NCI-H226 (cell line): ENCODE measurements around the gene PYDC2.
"Not testable (repeated sequence)": the region's sequence is repeated elsewhere in the genome, so short reads cannot be mapped to it uniquely, and the experiment has no call there.

Experiments used
- DNase-seq: peaks from one replicate; pipeline ENCODE4 v3.0.0-alpha.2; 2015

PYDC2 gene

DNA sequence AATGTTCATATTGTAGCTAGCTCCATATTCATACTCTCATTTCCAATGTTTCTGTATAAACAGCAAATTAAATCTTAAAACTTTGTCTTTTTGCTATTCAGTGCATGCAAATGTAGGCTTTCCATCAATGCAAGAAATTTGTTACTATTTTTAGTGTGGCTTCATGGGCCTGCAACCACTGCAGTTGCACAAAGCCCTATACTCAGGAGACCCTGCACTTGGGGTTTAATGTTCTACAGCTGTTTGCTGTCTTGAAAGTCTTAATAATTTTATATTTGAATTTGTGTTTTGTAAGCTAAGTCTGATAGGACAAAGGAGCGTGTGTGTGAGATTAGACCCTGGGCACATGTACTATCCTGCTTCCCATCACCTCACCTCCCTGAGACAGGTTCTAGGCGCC lies 9.6 kb downstream of the PYDC2 start:
- no peak for DNase-seq

DNA sequence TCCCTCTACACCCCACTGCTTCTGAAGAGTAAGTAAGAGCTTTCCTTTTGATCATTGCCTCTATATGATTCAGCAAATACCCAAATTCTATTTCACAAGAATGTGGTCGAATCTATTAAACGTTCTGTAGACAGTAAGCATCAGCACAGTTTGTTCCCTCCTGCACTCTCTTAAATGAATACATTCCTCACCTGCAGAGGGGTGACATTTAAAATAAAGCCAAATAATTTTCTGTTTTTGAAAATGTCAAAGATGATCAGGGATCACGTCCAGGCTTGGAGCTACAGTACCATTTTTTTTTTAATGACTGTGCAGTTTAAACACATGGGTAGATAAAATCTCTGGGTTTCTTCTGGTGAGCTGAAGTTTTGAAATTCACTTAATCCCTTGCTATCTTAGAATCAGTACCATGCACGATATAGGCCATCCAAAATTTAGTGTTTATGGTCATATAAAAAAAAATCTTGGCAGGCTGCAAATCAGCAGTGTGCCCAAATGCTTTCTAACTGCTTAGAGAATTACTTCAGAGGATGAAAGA lies 12.8 kb downstream of the PYDC2 start:
- DNase-seq = no peak

DNA sequence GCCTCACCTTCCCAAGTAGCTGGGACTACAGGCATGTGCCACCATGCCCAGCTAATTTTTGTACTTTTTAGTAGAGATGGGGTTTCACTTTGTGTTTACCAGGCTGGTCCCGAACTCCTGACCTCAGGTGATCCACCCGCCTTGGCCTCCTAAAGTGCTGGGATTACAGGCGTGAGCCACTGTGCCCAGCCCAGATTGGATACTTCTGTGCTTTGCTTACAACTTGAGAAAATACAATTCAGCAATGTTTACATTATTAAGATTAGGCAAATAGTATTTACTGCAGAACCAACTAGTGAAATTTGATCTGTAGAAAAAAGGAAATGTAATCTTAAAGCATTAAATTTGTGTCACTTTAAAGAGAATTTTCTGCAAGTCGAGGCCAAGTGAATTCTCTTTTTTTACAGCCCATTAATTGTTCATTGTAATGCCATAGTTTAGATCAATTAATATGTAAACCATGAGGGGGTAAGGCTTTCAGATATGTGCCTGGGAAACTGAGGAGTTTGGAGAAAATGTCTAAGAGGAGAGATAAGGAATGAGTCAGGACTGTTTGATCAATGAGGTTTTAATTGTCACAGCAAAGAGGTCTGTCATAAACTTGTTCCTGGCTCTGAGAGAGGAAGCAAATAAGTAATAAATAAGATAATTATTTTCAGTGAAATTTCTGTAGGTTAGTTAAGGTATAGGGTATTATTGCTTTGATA lies 15.3 kb downstream of the PYDC2 start:
- no peak for DNase-seq

DNA sequence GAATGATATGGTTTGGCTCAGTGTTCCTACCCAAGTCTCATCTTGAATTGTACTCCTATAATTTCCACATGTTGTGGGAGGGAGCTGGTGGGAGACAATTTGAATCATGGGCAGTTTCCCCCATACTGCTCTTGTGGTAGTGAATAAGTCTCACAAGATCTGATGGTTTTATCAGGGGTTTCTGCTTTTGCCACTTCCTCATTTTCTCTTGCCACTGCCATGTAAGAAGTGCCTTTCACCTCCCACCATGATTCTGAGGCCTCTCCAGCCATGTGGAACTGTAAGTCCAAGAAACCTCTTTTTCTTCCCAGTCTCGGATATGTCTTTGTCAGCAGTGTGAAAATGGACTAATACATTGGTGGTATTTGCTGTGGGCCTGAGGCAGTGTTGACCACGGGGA lies 23.0 kb downstream of the PYDC2 start:
- not testable (repeated sequence) for DNase-seq

DNA sequence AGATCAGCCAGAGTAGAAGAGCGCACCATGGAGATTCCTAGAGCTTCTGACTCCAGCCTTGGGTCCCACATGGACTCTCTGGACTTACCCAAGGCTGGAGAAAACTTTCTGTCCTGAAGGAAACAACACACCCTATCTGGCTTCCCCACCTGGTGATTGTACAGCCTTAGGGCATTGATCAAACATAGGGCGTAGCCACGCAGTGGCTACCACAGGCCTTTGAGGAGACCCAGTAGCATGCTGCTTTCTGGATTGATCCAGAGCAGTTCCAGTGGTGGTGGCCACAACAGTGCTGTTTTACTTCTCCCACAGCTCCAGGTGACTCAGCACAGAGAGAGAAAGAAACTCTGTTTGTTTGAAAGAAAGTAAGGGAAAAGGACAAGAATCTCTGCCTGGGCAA lies 23.5 kb downstream of the PYDC2 start:
- no peak for DNase-seq

GRCh38 chr3:191492601-191493000 lies 31.6 kb downstream of the PYDC2 start:
- peak; percentile 32 for DNase-seq

DNA sequence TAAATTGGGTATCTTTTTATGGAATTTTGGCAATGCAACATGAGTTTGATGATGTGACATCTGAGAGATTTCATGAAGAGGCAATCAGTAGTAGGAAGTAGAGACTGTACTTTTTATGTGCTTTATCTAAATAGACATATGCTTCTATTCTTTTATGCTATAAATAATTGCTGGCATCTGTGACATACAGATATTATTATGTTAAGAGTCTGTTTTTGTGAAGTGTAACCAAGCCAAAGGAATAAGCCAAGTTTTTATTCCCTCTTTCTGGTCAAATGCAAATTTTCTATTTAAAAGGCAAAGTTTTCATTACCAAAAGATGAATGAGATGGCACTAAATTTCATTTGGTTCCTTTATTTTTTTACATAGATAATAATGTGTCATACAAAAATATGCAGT lies 32.4 kb downstream of the PYDC2 start:
- DNase-seq = no peak

GRCh38 chr3:191499307-191500080 lies 38.5 kb downstream of the PYDC2 start:
- peak; percentile 51 for DNase-seq

DNA sequence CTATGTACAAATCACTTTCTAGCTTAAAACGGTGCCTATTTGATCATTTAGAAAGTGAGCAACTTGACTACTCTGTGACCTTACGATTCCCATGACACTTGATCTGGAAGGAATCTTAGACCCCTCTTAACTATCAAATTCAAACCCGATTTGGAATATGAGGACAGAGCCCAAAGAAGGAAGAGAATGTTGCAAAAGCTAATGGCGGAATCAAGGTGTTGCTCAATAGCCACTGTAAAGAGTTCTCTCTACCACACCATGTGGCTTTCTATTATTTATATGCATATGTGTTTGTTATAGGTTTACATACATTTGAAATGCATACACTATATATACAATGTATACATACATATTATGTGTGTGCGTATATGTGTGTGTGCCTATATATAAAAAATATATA lies 39.9 kb downstream of the PYDC2 start:
- no peak for DNase-seq

- DNase-seq = no peak
Measured at GRCh38 chr3:191502583-191502982, 41.6 kb downstream of the PYDC2 start.

- no peak for DNase-seq
Measured at GRCh38 chr3:191509078-191509477, 48.1 kb downstream of the PYDC2 start.
